ENCODE data around the gene FHIP1A. TPM values are rescaled to one million over a fixed set of nuclear protein-coding genes. Genes with fewer than 3 reads are reported as not detected.

Gene FHIP1A
- total and polyA plus RNA-seq, 2 donors (not counting 3 experiments of a cell fraction or from before 2014, with no cell fraction given) = 0.19 to 0.58 TPM

DNA sequence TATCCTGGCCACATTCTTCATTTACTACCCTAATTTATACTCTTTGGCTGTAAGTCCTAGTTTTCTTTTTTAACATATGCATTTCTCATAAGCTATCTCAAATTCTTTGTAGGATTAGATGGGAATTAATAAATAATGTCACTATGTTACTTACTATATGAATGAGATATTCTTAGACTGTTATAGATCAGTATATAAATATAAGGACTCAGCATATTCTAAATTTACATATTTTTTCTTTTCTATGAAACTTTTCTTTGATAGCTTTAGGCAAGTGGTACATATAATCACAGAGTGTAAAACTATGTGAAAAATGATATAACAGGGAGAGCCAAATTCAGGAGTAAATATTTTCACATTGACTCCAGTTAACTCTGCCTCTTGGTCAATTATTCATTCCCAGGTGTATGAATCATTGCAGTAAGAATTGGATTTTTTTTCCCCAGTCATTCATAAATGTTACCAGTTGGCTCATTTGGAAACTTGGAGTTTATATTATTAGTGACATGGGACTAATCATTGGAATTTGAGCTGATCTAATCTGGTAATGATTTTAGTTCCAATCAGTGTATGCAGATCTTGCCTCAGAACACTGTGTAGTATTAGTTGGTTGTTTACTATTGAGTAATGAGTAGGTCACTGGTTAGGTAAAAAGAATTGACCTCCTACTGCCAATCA is 25.3 kb downstream of the FHIP1A start:
- no peaks in the 10 kb centered on the region for H3K79me2 ChIP-seq (ENCODE audit: control insufficient read depth, insufficient read depth, low read length)
- dilution Hi-C loops (cut with MboI; ENCODE audit: extremely low pct_ligation_motif_present, low sequenced_read_pairs) = no loop called here
- DNase-seq (ENCODE audit: low read depth, low spot score) (no peak), FAIRE-seq (no peak)
- no peaks in the 10 kb centered on the region for H3K9me3 ChIP-seq (replicated peaks; ENCODE audit: control insufficient read depth, insufficient read depth, low read length)
- TF ChIP-seq FOS (IDR thresholded peaks at IDR 0.05; ENCODE audit: borderline replicate concordance, insufficient read depth, low read length) = no peak
- TF ChIP-seq POLR2AphosphoS5 (IDR thresholded peaks at IDR 0.05; ENCODE audit: insufficient read depth, low read depth, low read length) = no peak
- no peak for TF ChIP-seq EZH2 (IDR thresholded peaks at IDR 0.05; ENCODE audit: borderline replicate concordance, low read depth, low read length, severe bottlenecking)
- no peak for TF ChIP-seq POLR2A (IDR thresholded peaks at IDR 0.05; ENCODE audit: low read depth, low read length)
- no peak for TF ChIP-seq MAX (IDR thresholded peaks at IDR 0.05; ENCODE audit: insufficient read depth, insufficient read length)
- TF ChIP-seq MYC (IDR thresholded peaks at IDR 0.05; ENCODE audit: low read depth, low read length) = no peak
- no peak for TF ChIP-seq GATA2 (IDR thresholded peaks at IDR 0.05; ENCODE audit: insufficient read depth, insufficient read length, low read depth, low read length)
- TF ChIP-seq, protein P1, sequence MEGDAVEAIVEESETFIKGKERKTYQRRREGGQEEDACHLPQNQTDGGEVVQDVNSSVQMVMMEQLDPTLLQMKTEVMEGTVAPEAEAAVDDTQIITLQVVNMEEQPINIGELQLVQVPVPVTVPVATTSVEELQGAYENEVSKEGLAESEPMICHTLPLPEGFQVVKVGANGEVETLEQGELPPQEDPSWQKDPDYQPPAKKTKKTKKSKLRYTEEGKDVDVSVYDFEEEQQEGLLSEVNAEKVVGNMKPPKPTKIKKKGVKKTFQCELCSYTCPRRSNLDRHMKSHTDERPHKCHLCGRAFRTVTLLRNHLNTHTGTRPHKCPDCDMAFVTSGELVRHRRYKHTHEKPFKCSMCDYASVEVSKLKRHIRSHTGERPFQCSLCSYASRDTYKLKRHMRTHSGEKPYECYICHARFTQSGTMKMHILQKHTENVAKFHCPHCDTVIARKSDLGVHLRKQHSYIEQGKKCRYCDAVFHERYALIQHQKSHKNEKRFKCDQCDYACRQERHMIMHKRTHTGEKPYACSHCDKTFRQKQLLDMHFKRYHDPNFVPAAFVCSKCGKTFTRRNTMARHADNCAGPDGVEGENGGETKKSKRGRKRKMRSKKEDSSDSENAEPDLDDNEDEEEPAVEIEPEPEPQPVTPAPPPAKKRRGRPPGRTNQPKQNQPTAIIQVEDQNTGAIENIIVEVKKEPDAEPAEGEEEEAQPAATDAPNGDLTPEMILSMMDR (IDR thresholded peaks at IDR 0.05; ENCODE audit: extremely low read depth in 1 of 2, insufficient read depth in 1 of 2, low read depth in 1 of 2, low read length in 2 of 2) = no peak
- TF ChIP-seq JUN (IDR thresholded peaks at IDR 0.05; ENCODE audit: borderline replicate concordance, insufficient read depth, insufficient read length, low read depth) = no peak
- no peak overlapping the region for H3K4me2 ChIP-seq (ENCODE audit: insufficient read depth, low read length)
- intact Hi-C loops (cut with micrococcal nuclease) = no loop called here
- BruUV-seq (replicated peaks) = no TSS peak
- no peaks in the 10 kb centered on the region for H3K36me3 ChIP-seq (ENCODE audit: control insufficient read depth in 2 of 2, extremely low read depth in 1 of 2, insufficient read depth in 2 of 2, low read length in 2 of 2)
- no peaks in the 10 kb centered on the region for H3K27me3 ChIP-seq (ENCODE audit: control insufficient read depth in 2 of 2, insufficient read depth in 2 of 2, low read length in 2 of 2)
- no peaks in the 10 kb centered on the region for H3K9me1 ChIP-seq (replicated peaks; ENCODE audit: control insufficient read depth, extremely low read depth, insufficient read depth, low read length)
- H3K4me3 ChIP-seq (replicated peaks in 1 of 3; ENCODE audit: insufficient read depth in 1 of 3, low read depth in 1 of 3, low read length in 3 of 3) = no peak overlapping the region
- no peaks in the 10 kb centered on the region for H3K4me1 ChIP-seq (ENCODE audit: control insufficient read depth, extremely low read depth, insufficient read depth, low read length)
- no peaks in the 10 kb centered on the region for H4K20me1 ChIP-seq (replicated peaks; ENCODE audit: control insufficient read depth, extremely low read depth, insufficient read depth, low read length)
- no peak overlapping the region for H2AFZ ChIP-seq (ENCODE audit: low read depth, low read length)
- ChIA-PET CTCF (interaction anchor here (1.2 kb wide), 1 partner anchor 12 kb away, joined by 5 read pairs; no protein-coding TSS in a partner anchor), POLR2A (no interaction called here)
- no peak overlapping the region for H3K27ac ChIP-seq (ENCODE audit: insufficient read depth, low read depth, low read length)
- no peak overlapping the region for H3K9ac ChIP-seq (replicated peaks; ENCODE audit: extremely low read depth, insufficient read depth, low read length)
